Neural cell (in vitro differentiated cells): ENCODE measurements around the gene PAX2. TPM values are rescaled to one million over a fixed set of nuclear protein-coding genes. Genes with fewer than 3 reads are reported as not detected.

ENCODE experiments used
- H2AFZ ChIP-seq: fragments of 200-600, 300-800 bp; sonication (generic), shearing (Covaris generic); 2 replicates; pipeline ENCODE4 v1.6.0; 2014; ENCODE audit warnings: low read depth, mild to moderate bottlenecking, antibody characterized with exemption, low read length, moderate library complexity
- H3F3A ChIP-seq: fragments of 200-600 bp; shearing (Covaris generic); 2 replicates; pipeline ENCODE4 v1.6.1; 2016; ENCODE audit warnings: mild to moderate bottlenecking, moderate library complexity, mixed read lengths, antibody characterized with exemption, low read length; ENCODE audit not compliant: insufficient read depth, poor library complexity, severe bottlenecking
- H3K27ac ChIP-seq: fragments of 200-600, 300-800 bp; sonication (generic), shearing (Covaris generic); 2 replicates; pipeline ENCODE4 v1.5.1; 2014; ENCODE audit warnings: mild to moderate bottlenecking, low read length, moderate library complexity
- H3K27me3 ChIP-seq: fragments of 300-800, 200-600 bp; sonication (generic), shearing (Covaris generic); 2 replicates; pipeline ENCODE4 v1.6.0; 2014; ENCODE audit warnings: mild to moderate bottlenecking, low read depth, low read length, moderate library complexity; ENCODE audit not compliant: insufficient read depth
- H3K36me3 ChIP-seq: fragments of 300-800, 200-600 bp; sonication (generic), shearing (Covaris generic); 2 replicates; pipeline ENCODE4 v1.5.1; 2014; ENCODE audit warnings: mild to moderate bottlenecking, antibody characterized with exemption, low read length, moderate library complexity; ENCODE audit not compliant: insufficient read depth
- H3K4me2 ChIP-seq: fragments of 300-800, 200-600 bp; sonication (generic), shearing (Covaris generic); 2 replicates; pipeline ENCODE4 v1.6.0; 2014; ENCODE audit warnings: mild to moderate bottlenecking, low read length
- H3K4me3 ChIP-seq: fragments of 300-800, 200-600 bp; sonication (generic), shearing (Covaris generic); 2 replicates; pipeline ENCODE4 v1.5.1; 2014; ENCODE audit warnings: mild to moderate bottlenecking, low read length, moderate library complexity
- H3K79me2 ChIP-seq: fragments of 200-600 bp; shearing (Covaris generic); replicated peaks from 2 replicates; pipeline ENCODE4 v1.6.0; 2014; ENCODE audit warnings: mild to moderate bottlenecking, low read length, moderate library complexity; ENCODE audit not compliant: insufficient read depth
- H3K9ac ChIP-seq: fragments of 300-800, 200-600 bp; sonication (generic), shearing (Covaris generic); 2 replicates; pipeline ENCODE4 v1.6.1; 2016; ENCODE audit warnings: mild to moderate bottlenecking, low read length, mixed read lengths
- H3K9me2 ChIP-seq: fragments of 200-600 bp; shearing (Covaris generic); 2 replicates; pipeline ENCODE4 v1.6.1; 2016; ENCODE audit warnings: mild to moderate bottlenecking, low read length, mixed read lengths; ENCODE audit not compliant: insufficient read depth
- H3K9me3 ChIP-seq: fragments of 200-600, 300-800 bp; sonication (generic), shearing (Covaris generic); 2 replicates; pipeline ENCODE4 v1.6.1; 2016; ENCODE audit warnings: mild to moderate bottlenecking, mixed run types, low read length, moderate library complexity, mixed read lengths
- H4K20me1 ChIP-seq: fragments of 200-600 bp; shearing (Covaris generic); 2 replicates; pipeline ENCODE4 v1.6.1; 2016; ENCODE audit warnings: mild to moderate bottlenecking, mixed run types; ENCODE audit not compliant: insufficient read depth
- EP300 ChIP-seq: fragments of 450-650 bp; conservative IDR thresholded peaks from 2 replicates; pipeline ENCODE4 v1.6.1; 2014; ENCODE audit warnings: antibody characterized with exemption, mild to moderate bottlenecking, moderate library complexity; ENCODE audit not compliant: poor library complexity, severe bottlenecking
- EZH2 ChIP-seq: fragments of 200-600, 300-800 bp; shearing (Covaris generic), sonication (generic); IDR thresholded peaks from 2 replicates; pipeline ENCODE4 v1.6.1; 2014; ENCODE audit warnings: antibody characterized with exemption, low read length, borderline replicate concordance, mild to moderate bottlenecking; ENCODE audit not compliant: insufficient read depth, poor library complexity, severe bottlenecking
- MXI1 ChIP-seq: fragments of 450-650 bp; conservative IDR thresholded peaks from 2 replicates; pipeline ENCODE4 v1.6.1; 2014; ENCODE audit warnings: antibody characterized with exemption, mild to moderate bottlenecking; ENCODE audit not compliant: poor library complexity, severe bottlenecking
- POLR2AphosphoS5 ChIP-seq: IDR thresholded peaks from 2 replicates; pipeline ENCODE4 v1.6.1; 2012
- RAD21 ChIP-seq: fragments of 450-650 bp; conservative IDR thresholded peaks from 2 replicates; pipeline ENCODE4 v1.6.1; 2014; ENCODE audit warnings: antibody characterized with exemption, mild to moderate bottlenecking, moderate library complexity
- SMC3 ChIP-seq: fragments of 450-650 bp; conservative IDR thresholded peaks from 2 replicates; pipeline ENCODE4 v1.6.1; 2014; ENCODE audit warnings: antibody characterized with exemption, mild to moderate bottlenecking, moderate library complexity; ENCODE audit not compliant: poor library complexity
- TAF1 ChIP-seq: IDR thresholded peaks from 2 replicates; pipeline ENCODE4 v1.6.1; 2012; ENCODE audit warnings: low read depth
- polyA plus RNA-seq: library from polyadenylated mRNA; depleted of rRNA; stranded (reverse); fragments of >200 nt; gene quantifications from 2 replicates; pipeline ENCODE4 v1.2.3, GENCODE V29; 2014
- TF ChIP-seq, protein P1 (sequence below): fragments of 450-650 bp; IDR thresholded peaks from 2 replicates; pipeline ENCODE4 v1.5.1; 2014; ENCODE audit warnings: antibody characterized with exemption, mild to moderate bottlenecking, moderate library complexity; ENCODE audit not compliant: poor library complexity, severe bottlenecking
- TF ChIP-seq, protein P2 (sequence below): IDR thresholded peaks from 2 replicates; pipeline ENCODE4 v1.6.1; 2012; ENCODE audit warnings: borderline replicate concordance

Gene PAX2
- polyA plus RNA-seq, 1 donor from 2014 or later, result not detected

DNA sequence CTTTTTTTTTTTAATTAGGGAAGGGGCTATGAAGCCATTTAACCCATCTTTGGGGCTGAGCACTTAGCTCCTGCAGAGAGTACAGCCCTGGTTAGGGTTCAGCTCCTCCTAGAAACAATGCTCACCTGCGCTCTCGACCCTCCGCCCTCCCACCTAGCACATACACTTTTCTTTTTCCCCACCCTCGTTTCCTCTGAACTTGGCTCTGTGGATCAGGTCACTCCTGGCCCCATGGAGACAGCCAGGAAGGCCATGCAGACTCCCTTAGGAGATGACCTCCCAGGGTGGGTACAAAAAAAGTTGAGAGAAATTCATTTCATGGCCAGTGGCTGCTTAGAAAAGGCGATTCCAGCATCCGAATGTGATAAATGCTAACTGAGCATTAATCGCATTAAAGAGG, 15.8 kb downstream of the PAX2 start:
- H3F3A ChIP-seq, result no peaks in the 10 kb centered on the region
- peaks cover 42% of the 10 kb centered on the region for H3K27me3 ChIP-seq
- no peaks in the 10 kb centered on the region for H3K9me2 ChIP-seq
- no peaks in the 10 kb centered on the region for H4K20me1 ChIP-seq
- no peak overlapping the region for H2AFZ ChIP-seq
- H3K9ac ChIP-seq, result no peak overlapping the region
- no peak for TF ChIP-seq TAF1
- no peak for TF ChIP-seq EP300
- TF ChIP-seq POLR2AphosphoS5, result no peak
- no peak for TF ChIP-seq MXI1
- no peak for TF ChIP-seq SMC3
- TF ChIP-seq, protein P1, sequence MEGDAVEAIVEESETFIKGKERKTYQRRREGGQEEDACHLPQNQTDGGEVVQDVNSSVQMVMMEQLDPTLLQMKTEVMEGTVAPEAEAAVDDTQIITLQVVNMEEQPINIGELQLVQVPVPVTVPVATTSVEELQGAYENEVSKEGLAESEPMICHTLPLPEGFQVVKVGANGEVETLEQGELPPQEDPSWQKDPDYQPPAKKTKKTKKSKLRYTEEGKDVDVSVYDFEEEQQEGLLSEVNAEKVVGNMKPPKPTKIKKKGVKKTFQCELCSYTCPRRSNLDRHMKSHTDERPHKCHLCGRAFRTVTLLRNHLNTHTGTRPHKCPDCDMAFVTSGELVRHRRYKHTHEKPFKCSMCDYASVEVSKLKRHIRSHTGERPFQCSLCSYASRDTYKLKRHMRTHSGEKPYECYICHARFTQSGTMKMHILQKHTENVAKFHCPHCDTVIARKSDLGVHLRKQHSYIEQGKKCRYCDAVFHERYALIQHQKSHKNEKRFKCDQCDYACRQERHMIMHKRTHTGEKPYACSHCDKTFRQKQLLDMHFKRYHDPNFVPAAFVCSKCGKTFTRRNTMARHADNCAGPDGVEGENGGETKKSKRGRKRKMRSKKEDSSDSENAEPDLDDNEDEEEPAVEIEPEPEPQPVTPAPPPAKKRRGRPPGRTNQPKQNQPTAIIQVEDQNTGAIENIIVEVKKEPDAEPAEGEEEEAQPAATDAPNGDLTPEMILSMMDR, result no peak
- TF ChIP-seq, protein P2, sequence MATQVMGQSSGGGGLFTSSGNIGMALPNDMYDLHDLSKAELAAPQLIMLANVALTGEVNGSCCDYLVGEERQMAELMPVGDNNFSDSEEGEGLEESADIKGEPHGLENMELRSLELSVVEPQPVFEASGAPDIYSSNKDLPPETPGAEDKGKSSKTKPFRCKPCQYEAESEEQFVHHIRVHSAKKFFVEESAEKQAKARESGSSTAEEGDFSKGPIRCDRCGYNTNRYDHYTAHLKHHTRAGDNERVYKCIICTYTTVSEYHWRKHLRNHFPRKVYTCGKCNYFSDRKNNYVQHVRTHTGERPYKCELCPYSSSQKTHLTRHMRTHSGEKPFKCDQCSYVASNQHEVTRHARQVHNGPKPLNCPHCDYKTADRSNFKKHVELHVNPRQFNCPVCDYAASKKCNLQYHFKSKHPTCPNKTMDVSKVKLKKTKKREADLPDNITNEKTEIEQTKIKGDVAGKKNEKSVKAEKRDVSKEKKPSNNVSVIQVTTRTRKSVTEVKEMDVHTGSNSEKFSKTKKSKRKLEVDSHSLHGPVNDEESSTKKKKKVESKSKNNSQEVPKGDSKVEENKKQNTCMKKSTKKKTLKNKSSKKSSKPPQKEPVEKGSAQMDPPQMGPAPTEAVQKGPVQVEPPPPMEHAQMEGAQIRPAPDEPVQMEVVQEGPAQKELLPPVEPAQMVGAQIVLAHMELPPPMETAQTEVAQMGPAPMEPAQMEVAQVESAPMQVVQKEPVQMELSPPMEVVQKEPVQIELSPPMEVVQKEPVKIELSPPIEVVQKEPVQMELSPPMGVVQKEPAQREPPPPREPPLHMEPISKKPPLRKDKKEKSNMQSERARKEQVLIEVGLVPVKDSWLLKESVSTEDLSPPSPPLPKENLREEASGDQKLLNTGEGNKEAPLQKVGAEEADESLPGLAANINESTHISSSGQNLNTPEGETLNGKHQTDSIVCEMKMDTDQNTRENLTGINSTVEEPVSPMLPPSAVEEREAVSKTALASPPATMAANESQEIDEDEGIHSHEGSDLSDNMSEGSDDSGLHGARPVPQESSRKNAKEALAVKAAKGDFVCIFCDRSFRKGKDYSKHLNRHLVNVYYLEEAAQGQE, result no peak
- TF ChIP-seq EZH2, result no peak
- TF ChIP-seq RAD21, result no peak
- no peaks in the 10 kb centered on the region for H3K9me3 ChIP-seq
- no peak overlapping the region for H3K27ac ChIP-seq
- no peak overlapping the region for H3K4me3 ChIP-seq
- H3K36me3 ChIP-seq, result no peaks in the 10 kb centered on the region
- no peaks in the 10 kb centered on the region for H3K79me2 ChIP-seq
- H3K4me2 ChIP-seq, result no peak overlapping the region

DNA sequence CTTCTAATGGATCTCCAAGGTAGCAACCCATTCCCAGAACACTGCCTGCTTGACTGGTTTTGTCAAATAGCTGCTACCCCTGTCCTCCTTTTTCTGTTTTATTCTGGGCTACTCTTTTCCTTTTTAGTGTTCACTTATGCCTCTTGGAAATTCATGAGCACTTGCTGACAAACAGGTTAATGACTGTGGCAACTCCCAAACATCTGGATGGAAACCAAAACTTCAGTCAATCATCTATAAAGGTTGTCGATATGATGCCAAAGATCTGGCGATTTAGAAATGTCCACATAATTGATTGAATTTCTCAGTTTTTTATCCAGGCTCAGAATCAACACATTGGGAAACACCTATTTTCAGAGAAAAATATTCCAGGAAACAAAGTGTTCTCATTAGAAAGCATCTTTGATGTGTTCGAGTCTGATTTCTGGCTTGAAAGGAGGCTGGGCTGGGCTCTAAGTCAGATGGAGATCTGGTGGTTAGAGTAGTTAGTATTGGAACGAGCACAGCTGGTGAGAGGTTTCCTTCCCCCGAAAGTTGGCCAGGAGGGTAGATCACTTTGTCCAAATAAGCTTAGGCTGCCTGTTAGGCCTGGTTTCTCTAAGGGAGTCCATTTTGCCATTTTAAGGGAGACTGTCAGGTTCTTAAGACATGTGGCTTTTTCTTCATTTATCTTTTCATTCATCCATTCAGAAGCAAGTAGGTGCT, 17.8 kb downstream of the PAX2 start:
- no peak for TF ChIP-seq TAF1
- Histone ChIP-seq H3K36me3 (no peaks in the 10 kb centered on the region), H4K20me1 (no peaks in the 10 kb centered on the region), H2AFZ (no peak overlapping the region), H3F3A (no peaks in the 10 kb centered on the region), H3K4me2 (no peak overlapping the region), H3K9ac (no peak overlapping the region), H3K79me2 (no peaks in the 10 kb centered on the region), H3K4me3 (no peak overlapping the region), H3K9me3 (no peaks in the 10 kb centered on the region), H3K27me3 (peaks cover 29% of the 10 kb centered on the region), H3K27ac (no peak overlapping the region), H3K9me2 (no peaks in the 10 kb centered on the region)
